Ishikawa (cell line): ENCODE measurements around the gene DLL1.

Experiments used
- CEBPB ChIP-seq: IDR thresholded peaks from 2 replicates; pipeline ENCODE4 v1.6.1; 2012
- CREB1 ChIP-seq: IDR thresholded peaks from 2 replicates; pipeline ENCODE4 v1.6.1; 2012; ENCODE audit warnings: low read depth
- EGR1 ChIP-seq: IDR thresholded peaks from 2 replicates; pipeline ENCODE4 v1.6.1; 2012
- EP300 ChIP-seq: IDR thresholded peaks from 2 replicates; pipeline ENCODE4 v1.6.1; 2012; ENCODE audit warnings: borderline replicate concordance
- FOXM1 ChIP-seq: IDR thresholded peaks from 2 replicates; pipeline ENCODE4 v1.6.1; 2012; ENCODE audit warnings: low read depth, borderline replicate concordance
- MAX ChIP-seq: IDR thresholded peaks from 2 replicates; pipeline ENCODE4 v1.6.1; 2012
- NFIC ChIP-seq: IDR thresholded peaks from 2 replicates; pipeline ENCODE4 v1.6.1; 2012
- RAD21 ChIP-seq: IDR thresholded peaks from 2 replicates; pipeline ENCODE4 v1.6.1; 2012; ENCODE audit warnings: low read depth
- TAF1 ChIP-seq: IDR thresholded peaks from 2 replicates; pipeline ENCODE4 v1.6.1; 2012; ENCODE audit warnings: low read depth, mild to moderate bottlenecking
- TCF12 ChIP-seq: IDR thresholded peaks from 2 replicates; pipeline ENCODE4 v1.6.1; 2012; ENCODE audit warnings: low read depth
- TEAD4 ChIP-seq: IDR thresholded peaks from 2 replicates; pipeline ENCODE4 v1.6.1; 2012
- USF1 ChIP-seq: IDR thresholded peaks from 2 replicates; pipeline ENCODE4 v1.6.1; 2012
- YY1 ChIP-seq: IDR thresholded peaks from 2 replicates; pipeline ENCODE4 v1.6.1; 2012; ENCODE audit warnings: low read depth
- ZBTB7A ChIP-seq: IDR thresholded peaks from 2 replicates; pipeline ENCODE4 v1.6.1; 2012; ENCODE audit warnings: low read depth
- TF ChIP-seq, protein P1 (sequence below): IDR thresholded peaks from 2 replicates; pipeline ENCODE4 v1.6.1; 2012; ENCODE audit warnings: low read depth, mild to moderate bottlenecking

DLL1 gene

GRCh38 chr6:170248861-170249600, 41.8 kb downstream of the DLL1 start:
- TF ChIP-seq TEAD4 (no peak), MAX (no peak), ZBTB7A (no peak), USF1 (no peak), FOXM1 (no peak), EGR1 (no peak), EP300 (no peak), TAF1 (no peak), CEBPB (no peak), RAD21 (no peak), NFIC (no peak), YY1 (no peak), CREB1 (no peak), TCF12 (no peak)
- TF ChIP-seq, protein P1, sequence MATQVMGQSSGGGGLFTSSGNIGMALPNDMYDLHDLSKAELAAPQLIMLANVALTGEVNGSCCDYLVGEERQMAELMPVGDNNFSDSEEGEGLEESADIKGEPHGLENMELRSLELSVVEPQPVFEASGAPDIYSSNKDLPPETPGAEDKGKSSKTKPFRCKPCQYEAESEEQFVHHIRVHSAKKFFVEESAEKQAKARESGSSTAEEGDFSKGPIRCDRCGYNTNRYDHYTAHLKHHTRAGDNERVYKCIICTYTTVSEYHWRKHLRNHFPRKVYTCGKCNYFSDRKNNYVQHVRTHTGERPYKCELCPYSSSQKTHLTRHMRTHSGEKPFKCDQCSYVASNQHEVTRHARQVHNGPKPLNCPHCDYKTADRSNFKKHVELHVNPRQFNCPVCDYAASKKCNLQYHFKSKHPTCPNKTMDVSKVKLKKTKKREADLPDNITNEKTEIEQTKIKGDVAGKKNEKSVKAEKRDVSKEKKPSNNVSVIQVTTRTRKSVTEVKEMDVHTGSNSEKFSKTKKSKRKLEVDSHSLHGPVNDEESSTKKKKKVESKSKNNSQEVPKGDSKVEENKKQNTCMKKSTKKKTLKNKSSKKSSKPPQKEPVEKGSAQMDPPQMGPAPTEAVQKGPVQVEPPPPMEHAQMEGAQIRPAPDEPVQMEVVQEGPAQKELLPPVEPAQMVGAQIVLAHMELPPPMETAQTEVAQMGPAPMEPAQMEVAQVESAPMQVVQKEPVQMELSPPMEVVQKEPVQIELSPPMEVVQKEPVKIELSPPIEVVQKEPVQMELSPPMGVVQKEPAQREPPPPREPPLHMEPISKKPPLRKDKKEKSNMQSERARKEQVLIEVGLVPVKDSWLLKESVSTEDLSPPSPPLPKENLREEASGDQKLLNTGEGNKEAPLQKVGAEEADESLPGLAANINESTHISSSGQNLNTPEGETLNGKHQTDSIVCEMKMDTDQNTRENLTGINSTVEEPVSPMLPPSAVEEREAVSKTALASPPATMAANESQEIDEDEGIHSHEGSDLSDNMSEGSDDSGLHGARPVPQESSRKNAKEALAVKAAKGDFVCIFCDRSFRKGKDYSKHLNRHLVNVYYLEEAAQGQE = no peak

GRCh38 chr6:170248111-170248805, 42.6 kb downstream of the DLL1 start:
- no peak for TF ChIP-seq YY1
- no peak for TF ChIP-seq USF1
- no peak for TF ChIP-seq TAF1
- no peak for TF ChIP-seq ZBTB7A
- TF ChIP-seq, protein P1 = no peak
- TF ChIP-seq MAX = no peak
- no peak for TF ChIP-seq NFIC
- no peak for TF ChIP-seq EP300
- no peak for TF ChIP-seq FOXM1
- no peak for TF ChIP-seq RAD21
- TF ChIP-seq CEBPB = no peak

DNA sequence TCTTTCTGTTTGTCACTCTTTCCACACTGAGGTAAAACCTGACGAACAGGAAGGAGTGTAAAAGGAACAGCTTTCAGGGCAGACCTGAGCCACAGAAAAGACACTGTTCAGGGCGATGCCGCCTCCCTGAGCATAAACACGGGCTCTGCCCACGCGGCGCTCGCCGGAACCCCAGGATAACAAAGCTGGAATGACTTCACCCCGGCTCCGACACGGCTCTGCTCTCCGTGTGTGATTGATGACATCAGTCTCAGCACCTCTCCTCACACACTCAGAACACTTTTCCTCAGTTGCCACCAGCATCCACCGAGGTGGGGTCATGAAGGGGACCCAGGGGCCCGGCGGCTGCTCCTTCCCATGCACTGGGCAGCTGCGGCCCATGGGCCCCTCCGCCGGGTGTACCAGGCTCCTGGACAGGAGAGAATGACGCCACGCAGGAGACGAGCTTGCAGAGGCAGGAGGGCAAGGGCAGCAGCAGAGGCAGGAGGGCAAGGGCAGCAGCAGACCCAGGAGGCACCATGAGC, 43.6 kb downstream of the DLL1 start:
- TF ChIP-seq CREB1 (no peak), RAD21 (no peak), EP300 (no peak), YY1 (no peak), CEBPB (no peak), TCF12 (no peak), USF1 (no peak)
- TF ChIP-seq, protein P1 = no peak

- TF ChIP-seq TCF12 = no peak
- TF ChIP-seq EP300 = no peak
- TF ChIP-seq MAX = no peak
- TF ChIP-seq EGR1 = no peak
- TF ChIP-seq CEBPB = no peak
- no peak for TF ChIP-seq FOXM1
- TF ChIP-seq TAF1 = no peak
Measured at GRCh38 chr6:170245475-170245992, 45.3 kb downstream of the DLL1 start.
